Psoas muscle (tissue), 8 donors: Measurements from ENCODE around the gene CSNK2A3. TPM values are rescaled to one million over a fixed set of nuclear protein-coding genes. Genes with fewer than 3 reads are reported as not detected.

Source experiments
- ATAC-seq, 4 donors: fragments of 200-7000 bp; cut with Tn5 transposase; one replicate each; pipeline ENCODE4 v1.9.1; 2020; ENCODE audit warnings: moderate library complexity in 3 of 4, mild to moderate bottlenecking in 2 of 4
- DNase-seq, 2 donors: peaks; one replicate each; pipeline ENCODE4 v3.0.0-alpha.2; 2020
- H3K27ac ChIP-seq: fragments of 200-600 bp; one replicate; pipeline ENCODE4 v1.8.0; 2022
- H3K27me3 ChIP-seq, 3 donors: fragments of 200-600 bp in 1 of 3; one replicate each; pipeline versions ENCODE4 v1.6.1 to v1.8.0; 2013 to 2022; ENCODE audit warnings: low read length in 2 of 3, mild to moderate bottlenecking in 2 of 3, moderate library complexity in 1 of 3; ENCODE audit not compliant: insufficient read depth in 3 of 3
- H3K36me3 ChIP-seq, 2 donors: fragments of 200-600 bp in 1 of 2; one replicate each; pipeline versions ENCODE4 v1.6.1 to v1.8.0; 2013 to 2022; ENCODE audit warnings: low read depth in 1 of 2, mild to moderate bottlenecking in 1 of 2, moderate library complexity in 1 of 2; ENCODE audit not compliant: insufficient read depth in 1 of 2
- H3K4me1 ChIP-seq: fragments of 200-600 bp; one replicate; pipeline ENCODE4 v1.8.0; 2022
- H3K4me3 ChIP-seq: fragments of 200-600 bp; one replicate; pipeline ENCODE4 v1.8.0; 2022; ENCODE audit warnings: mild to moderate bottlenecking
- H3K9me3 ChIP-seq: fragments of 200-600 bp; one replicate; pipeline ENCODE4 v1.8.0; 2022
- WGBS, 3 donors: extraction: QIAGEN DNeasy Blood & Tissue Kit; methylation state at CpG; one replicate each; pipeline versions ENCODE4 v1.1.6 to v1.1.7; 2013; 5-methylcytosine and 5-hydroxymethylcytosine counted together
- intact Hi-C, 2 donors: fragments of 100-400 bp; cut with DNase I; formaldehyde crosslinking; loops; one replicate each; pipeline versions ENCODE4 v1.11.0 to v1.14.2; 2022
- polyA plus RNA-seq, 3 donors: library from polyadenylated mRNA; stranded (reverse); fragments of 200-250 nt; gene quantifications; one replicate each; pipeline ENCODE4 v1.2.3, GENCODE V29; 2013
- total RNA-seq, 4 donors: library from RNA; stranded (reverse); fragmentation: NEBNext Ultra II Directional in 2 of 4; extraction: Animal tissue kit (Norgen Biotek cat#: 25700) in 2 of 4; gene quantifications; one replicate each; pipeline versions ENCODE4 v1.2.1 to v1.2.4, GENCODE V29; 2021 to 2023
- TF ChIP-seq, protein P1 (sequence below): fragments of 200-600 bp; IDR thresholded peaks from one replicate; pipeline ENCODE4 v1.8.0; 2022; ENCODE audit warnings: antibody characterized with exemption
- donor health status: healthy with polysubstance abuse.
- donor health status: DM: no; HTN: no; CAD: no; lungs with moderate emphysema.
- donor health status: Bipolar disorder and iron deficiency.
- donor health status: healthy.
- donor health status: DM: yes; HTN: yes; CAD: no.
- donor health status: DM: no; HTN: no; CAD: no.
- donor health status: DM: no; HTN: no; CAD: no.
- donor health status: DM: yes; HTN: yes; CAD: no.

CSNK2A3 gene
- total and polyA plus RNA-seq, 7 donors = 0.52 to 2.0 (median 1.3) TPM; not detected in 1

DNA sequence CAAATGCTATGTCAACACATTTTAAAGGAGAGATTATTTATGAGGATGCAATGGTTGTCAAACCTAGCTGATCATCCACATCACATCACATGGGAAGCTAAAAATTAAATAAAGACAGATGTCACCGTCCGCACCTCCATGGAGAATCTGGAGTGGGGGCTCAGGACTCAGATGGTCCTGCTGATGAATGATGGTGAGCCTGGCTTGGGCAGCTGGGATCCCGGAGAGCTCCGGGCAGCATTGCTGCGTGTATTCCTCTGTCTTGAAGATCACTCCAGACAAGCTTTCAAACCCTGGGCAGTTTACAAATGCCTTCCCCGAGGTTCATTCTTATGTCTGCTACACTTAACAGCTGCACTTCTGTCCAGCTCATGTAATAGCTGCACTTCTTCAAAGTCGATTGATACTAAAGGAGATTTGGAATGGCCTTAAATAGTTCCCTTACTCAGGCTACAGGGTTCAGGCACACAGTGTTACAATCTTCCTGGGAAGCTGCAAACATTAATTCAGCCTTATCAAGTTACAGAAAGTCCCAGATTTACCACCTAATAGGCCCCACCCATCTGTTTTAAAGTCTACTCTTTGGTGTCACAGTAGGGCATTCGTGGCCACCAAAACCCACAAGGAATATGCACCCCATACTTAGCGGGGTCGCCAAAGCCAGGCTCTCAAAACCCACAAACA is 34.7 kb upstream of the CSNK2A3 start:
- ATAC-seq = peak; percentile 26 to 84 (median 64)

DNA sequence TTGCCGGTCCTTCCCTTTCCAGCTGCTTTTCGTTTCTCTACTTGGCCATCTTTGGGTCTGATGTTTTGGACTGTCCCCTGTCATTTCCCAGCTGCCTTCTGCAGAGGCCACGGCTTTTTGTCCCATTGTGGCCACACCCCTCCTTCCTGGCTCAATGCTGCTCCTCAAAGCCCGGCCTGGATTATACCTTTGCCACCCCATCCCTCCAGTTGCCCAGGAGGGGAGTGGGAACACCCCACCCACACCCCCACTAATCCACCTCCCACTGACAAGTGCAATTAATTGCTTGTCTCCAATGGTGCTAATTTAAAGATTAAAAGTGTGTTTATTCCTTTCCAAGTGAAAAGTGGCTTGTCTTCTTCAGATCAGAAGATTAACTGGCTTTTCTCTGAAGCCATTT is 34.2 kb upstream of the CSNK2A3 start:
- ATAC-seq = no peak
- intact Hi-C loops = no loop called here
- Histone ChIP-seq H3K4me3 (no peak overlapping the region), H3K4me1 (peaks cover 16% of the 10 kb centered on the region), H3K27ac (no peak overlapping the region), H3K27me3 (no peaks in the 10 kb centered on the region), H3K9me3 (no peaks in the 10 kb centered on the region), H3K36me3 (no peaks in the 10 kb centered on the region)
- TF ChIP-seq, protein P1, sequence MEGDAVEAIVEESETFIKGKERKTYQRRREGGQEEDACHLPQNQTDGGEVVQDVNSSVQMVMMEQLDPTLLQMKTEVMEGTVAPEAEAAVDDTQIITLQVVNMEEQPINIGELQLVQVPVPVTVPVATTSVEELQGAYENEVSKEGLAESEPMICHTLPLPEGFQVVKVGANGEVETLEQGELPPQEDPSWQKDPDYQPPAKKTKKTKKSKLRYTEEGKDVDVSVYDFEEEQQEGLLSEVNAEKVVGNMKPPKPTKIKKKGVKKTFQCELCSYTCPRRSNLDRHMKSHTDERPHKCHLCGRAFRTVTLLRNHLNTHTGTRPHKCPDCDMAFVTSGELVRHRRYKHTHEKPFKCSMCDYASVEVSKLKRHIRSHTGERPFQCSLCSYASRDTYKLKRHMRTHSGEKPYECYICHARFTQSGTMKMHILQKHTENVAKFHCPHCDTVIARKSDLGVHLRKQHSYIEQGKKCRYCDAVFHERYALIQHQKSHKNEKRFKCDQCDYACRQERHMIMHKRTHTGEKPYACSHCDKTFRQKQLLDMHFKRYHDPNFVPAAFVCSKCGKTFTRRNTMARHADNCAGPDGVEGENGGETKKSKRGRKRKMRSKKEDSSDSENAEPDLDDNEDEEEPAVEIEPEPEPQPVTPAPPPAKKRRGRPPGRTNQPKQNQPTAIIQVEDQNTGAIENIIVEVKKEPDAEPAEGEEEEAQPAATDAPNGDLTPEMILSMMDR = no peak
- no peak for DNase-seq
- WGBS, 3 donors = 57 to 74% (median 63%) methylated on average over 4 of the region's 4 CpGs

More for the DNA sequence above, 34.7 kb upstream of the CSNK2A3 start:
- Histone ChIP-seq H3K4me1 (peaks cover 16% of the 10 kb centered on the region), H3K4me3 (no peak overlapping the region), H3K9me3 (no peaks in the 10 kb centered on the region), H3K36me3 (no peaks in the 10 kb centered on the region), H3K27me3 (no peaks in the 10 kb centered on the region), H3K27ac (no peak overlapping the region)
- TF ChIP-seq, protein P1 = no peak
- WGBS, 3 donors = 56 to 79% (median 73%) methylated on average over 10 of the region's 10 CpGs
- no peak for DNase-seq
- intact Hi-C loops = no loop called here

DNA sequence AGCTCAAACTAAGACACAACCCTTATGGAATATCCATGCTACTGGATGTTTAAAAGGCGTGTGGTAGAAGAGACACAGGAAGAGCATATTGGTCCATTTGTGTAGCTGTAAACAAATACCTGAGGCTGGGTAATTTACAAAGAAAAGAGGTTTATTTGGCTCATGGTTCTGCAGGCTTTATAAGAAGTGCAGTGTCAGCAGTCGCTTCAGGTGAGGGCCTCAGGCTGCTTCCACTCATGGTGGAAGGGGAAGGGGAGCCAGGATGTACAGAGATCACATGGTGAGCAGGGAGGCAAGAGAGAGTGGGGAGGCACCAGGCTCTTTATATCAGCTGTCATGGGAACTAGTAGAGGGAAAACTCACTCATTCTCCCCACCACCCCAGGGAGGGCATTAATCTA is 31.8 kb upstream of the CSNK2A3 start:
- Histone ChIP-seq H3K4me3 (no peak overlapping the region), H3K36me3 (no peaks in the 10 kb centered on the region), H3K27me3 (no peaks in the 10 kb centered on the region), H3K4me1 (peaks cover 10% of the 10 kb centered on the region), H3K27ac (no peak overlapping the region), H3K9me3 (no peaks in the 10 kb centered on the region)
- whole genome bisulfite sequencing, 3 donors = 96 to 99% (median 97%) methylated on average over 2 of the region's 2 CpGs
- ATAC-seq = no peak
- intact Hi-C loops = no loop called here
- TF ChIP-seq, protein P1 = no peak
- DNase-seq = no peak

DNA sequence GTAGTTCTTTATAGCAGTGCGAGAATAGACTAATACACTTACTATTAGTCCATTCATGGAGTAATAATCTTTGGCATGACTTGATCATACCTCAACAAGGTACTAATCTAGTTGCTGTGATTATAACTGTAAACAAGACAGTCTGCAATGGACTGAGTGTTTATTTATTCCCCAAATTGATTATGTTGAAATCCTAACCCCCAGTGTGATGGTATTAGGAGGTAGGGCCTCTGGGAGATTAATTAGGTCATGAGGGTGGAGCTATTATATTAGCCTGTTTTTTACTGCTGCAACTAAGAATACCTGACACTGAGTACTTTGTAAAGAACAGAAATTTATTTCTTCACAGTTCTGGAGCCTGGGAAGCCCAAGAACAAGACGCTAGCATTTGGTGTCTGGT is 30.9 kb upstream of the CSNK2A3 start:
- no peak for DNase-seq
- H3K4me1 ChIP-seq = peaks cover 10% of the 10 kb centered on the region
- intact Hi-C loops = no loop called here
- 94 to 100% (median 95%) methylated on average over 2 of the region's 2 CpGs for whole genome bisulfite sequencing, 3 donors
- no peak for ATAC-seq
- no peaks in the 10 kb centered on the region for H3K27me3 ChIP-seq
- TF ChIP-seq, protein P1 = no peak
- no peaks in the 10 kb centered on the region for H3K9me3 ChIP-seq
- no peak overlapping the region for H3K4me3 ChIP-seq
- H3K27ac ChIP-seq = no peak overlapping the region
- H3K36me3 ChIP-seq = no peaks in the 10 kb centered on the region
